H4 (cell line): ENCODE results near the gene KCNJ3. TPM values are rescaled to one million over a fixed set of nuclear protein-coding genes. Genes with fewer than 3 reads are reported as not detected.
A peak's percentile ranks its signal among the peaks of the same experiment; 100 is the strongest.

Source experiments
- DNase-seq: peaks from one replicate; pipeline ENCODE4 v3.0.0-alpha.2; 2015; ENCODE audit warnings: low spot score
- total RNA-seq: library from RNA; depleted of rRNA; stranded (reverse); fragments of >200 nt; shearing (Covaris generic); gene quantifications from 2 replicates; pipeline ENCODE4 v1.2.3, GENCODE V29; 2014; rRNA removed

Gene KCNJ3
- 0.10 TPM in 1 of 2 replicates, not detected in the other for total RNA-seq

GRCh38 chr2:154698296-154698720 is at the start of gene KCNJ3:
KCNJ3 (plus strand) TSS chr2:154698695; CDS start chr2:154698776, 81 bp downstream.
- DNase-seq = no peak

DNA sequence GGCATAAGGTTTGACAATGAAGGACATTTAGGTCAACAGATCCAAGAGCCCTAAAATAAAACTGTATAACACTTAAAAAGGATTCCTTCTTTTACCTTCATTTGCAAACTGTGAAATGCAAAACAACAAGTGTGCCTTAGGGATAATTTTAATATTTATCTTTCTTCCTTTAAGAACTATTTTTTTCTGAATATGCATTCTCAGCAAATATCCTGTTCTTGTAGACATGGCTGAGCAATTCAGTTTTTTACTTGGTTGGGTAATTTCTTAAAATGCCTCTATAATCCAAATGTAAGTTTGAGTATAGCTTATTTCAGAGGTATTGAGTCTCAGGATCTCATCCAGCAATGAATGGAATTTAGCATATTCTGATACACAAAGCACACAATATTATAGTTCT is 43.0 kb upstream of the KCNJ3 start:
- DNase-seq = no peak

- DNase-seq = no peak
Measured at GRCh38 chr2:154658854-154659253, 39.6 kb upstream of the KCNJ3 start.

DNA sequence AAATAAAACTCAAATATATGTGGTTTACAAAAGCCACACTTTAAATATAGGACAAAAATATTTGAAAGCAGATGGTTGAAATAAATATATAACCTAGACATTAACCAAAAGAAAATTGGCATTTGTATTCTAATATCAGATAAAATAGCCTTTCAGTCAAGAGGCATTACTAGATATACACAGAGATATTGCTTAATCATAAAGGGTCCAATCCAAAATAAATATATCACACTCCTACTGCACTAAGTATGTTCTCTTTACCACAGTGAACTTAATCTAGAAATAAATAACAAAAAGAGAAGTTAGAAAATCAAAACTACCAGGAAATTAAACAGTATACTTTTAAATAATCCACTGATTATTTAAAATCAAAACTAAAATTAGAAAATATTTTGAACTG is 34.2 kb upstream of the KCNJ3 start:
- DNase-seq = no peak

DNA sequence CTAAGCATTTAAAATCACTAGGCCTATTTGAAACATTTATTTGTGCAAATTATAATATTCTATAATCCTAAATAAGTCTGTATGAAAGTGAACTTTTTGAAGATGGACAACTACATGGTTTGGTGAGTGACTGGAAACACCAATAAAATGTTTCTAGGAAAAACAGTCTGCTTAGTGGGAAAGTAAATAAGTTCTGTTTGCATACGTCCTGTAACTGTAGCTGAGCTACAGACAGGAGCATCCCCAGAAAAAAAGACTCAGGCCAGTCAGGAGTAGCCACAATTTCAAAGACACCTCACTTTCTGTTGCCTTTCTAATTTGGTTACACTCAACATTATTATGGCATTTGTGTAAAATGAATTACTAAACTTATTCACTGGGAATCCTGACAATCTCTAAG is 28.4 kb upstream of the KCNJ3 start:
- no peak for DNase-seq

DNA sequence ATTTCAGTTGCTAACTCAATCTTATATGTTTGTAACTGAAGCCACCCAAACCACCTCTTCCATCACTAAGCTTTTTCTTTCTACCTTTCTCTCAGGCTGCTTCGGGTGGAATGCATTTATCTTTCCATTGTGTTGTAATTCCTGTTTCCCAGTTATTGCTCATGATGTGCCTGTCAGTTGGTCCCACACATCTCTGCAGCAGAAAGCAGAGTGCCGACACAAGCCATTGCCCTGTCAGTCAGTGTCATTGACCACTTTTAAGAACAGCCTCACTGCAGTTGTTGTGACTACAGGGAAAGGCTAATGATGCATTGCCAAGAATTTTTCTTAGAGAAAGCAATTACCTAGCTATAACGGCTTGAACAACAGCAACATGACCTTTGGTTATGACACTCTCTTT is 24.8 kb upstream of the KCNJ3 start:
- no peak for DNase-seq

DNA sequence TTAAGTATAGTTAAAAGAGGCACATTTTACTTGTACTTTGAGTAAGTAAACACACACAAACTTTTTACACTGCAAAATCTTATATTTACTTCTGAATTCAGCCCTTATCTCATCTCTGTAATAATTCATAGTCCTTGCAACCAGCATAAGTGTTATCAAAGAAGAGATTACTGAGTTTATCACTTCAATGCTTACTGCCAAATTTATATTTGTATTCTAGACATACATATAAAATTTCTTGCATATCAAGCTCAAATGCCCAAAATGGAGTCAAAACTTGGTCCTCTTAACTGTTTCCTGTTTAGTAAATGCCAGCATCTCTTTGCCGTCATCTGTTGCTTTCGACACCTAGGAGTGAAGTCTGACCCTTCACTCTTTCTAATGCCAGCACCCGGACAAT is 21.1 kb upstream of the KCNJ3 start:
- no peak for DNase-seq

GRCh38 chr2:154681741-154682140 is 16.8 kb upstream of the KCNJ3 start:
- DNase-seq = no peak

GRCh38 chr2:154686162-154686561 is 12.3 kb upstream of the KCNJ3 start:
- DNase-seq = no peak

DNA sequence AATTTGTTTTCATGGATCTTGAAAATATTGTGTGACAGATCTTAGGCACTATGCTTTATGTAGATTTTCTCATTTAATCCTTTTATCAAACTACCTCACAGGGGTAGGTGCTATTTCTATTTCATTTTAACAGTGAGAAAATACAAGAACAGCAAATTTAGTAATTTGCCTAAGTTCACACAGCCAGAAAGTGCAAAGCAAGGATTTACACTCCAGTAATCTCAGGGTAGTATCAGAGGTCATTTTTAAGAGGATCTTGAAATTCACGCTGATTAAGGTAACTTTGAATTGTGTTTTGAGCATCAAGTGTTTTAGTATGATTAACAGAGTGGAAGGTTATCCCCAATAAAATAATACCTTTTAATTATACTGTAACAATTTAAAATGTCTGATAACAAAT is 10.1 kb upstream of the KCNJ3 start:
- DNase-seq = no peak

DNA sequence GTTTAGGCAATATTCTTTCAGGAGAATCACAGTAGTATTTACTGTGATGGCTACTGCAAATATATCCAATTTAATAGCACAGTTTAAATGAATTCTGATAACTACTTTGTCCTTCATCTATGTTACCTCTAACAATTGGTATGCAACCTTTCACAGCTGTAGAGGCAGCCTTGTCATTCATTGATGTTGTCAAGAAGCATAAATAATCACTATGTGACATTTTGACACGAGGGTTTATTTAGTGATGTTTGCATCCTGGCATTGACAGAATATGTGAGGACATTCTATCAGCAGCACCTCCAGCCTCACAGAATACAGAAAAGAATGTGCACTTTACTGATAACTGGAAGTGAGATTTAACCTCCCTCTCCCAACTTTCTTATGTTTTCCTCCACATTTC is 9.3 kb upstream of the KCNJ3 start:
- no peak for DNase-seq

DNA sequence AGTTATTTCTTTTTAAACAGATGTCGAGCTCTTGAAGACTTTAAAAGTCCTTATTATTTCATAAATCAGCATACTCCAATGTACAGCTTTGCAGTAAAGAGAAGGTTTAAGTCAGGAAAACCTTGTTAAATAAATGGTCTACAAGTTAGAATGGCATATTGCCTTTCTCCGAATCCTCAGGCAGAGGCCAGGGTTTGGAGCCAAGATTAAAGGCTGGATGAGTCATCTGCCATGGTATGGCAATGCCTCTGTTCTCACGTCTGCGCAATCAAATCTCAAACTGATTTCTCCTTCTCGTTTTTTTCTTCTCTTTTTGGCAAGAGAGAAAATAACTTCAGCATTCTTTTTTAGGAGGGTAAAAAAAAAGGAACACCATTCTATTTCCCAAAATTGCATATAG is 5.6 kb upstream of the KCNJ3 start:
- peak; percentile 27 for DNase-seq

GRCh38 chr2:154693741-154694340 is 4.7 kb upstream of the KCNJ3 start:
- DNase-seq = no peak

DNA sequence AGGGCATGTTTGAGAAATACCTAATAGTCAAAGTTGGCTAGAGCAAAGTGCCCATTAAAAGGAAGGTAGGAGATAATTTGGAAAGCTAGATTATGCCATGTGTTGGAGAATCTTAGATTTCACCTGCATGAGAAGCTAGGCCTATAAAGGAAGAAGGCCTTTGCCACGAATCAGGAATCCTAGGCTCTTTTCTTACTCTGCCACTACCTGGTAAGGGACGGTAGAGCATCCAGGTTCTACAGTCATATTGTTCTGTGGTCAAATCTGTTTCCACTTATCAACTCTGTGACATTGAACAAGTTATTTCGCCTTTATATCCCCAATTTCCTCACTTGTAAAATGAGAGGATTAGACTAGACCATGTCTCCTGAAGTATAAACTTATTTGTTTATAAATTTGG is 3.6 kb upstream of the KCNJ3 start:
- DNase-seq = no peak

DNA sequence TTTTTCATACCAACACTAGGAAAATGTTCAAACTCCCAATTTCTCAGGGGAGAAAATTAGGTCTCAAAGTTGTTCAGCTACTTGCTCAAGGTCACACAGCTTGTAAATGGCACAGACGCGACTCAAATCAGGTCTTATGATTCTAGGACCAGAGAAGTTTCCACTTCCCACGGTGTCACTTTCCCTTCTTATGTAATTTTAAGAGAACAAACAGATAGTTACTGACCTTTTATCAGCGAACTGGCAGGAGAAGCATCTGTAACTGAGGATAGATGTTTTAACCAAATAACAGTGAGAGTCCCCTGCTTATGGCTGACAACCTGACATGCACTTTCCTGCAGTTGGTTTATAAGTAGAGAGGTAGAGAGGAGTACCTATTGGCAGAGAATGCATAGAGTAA is 2.1 kb upstream of the KCNJ3 start:
- no peak for DNase-seq

- DNase-seq = no peak
Measured at GRCh38 chr2:154696810-154697417, 1.6 kb upstream of the KCNJ3 start.

DNA sequence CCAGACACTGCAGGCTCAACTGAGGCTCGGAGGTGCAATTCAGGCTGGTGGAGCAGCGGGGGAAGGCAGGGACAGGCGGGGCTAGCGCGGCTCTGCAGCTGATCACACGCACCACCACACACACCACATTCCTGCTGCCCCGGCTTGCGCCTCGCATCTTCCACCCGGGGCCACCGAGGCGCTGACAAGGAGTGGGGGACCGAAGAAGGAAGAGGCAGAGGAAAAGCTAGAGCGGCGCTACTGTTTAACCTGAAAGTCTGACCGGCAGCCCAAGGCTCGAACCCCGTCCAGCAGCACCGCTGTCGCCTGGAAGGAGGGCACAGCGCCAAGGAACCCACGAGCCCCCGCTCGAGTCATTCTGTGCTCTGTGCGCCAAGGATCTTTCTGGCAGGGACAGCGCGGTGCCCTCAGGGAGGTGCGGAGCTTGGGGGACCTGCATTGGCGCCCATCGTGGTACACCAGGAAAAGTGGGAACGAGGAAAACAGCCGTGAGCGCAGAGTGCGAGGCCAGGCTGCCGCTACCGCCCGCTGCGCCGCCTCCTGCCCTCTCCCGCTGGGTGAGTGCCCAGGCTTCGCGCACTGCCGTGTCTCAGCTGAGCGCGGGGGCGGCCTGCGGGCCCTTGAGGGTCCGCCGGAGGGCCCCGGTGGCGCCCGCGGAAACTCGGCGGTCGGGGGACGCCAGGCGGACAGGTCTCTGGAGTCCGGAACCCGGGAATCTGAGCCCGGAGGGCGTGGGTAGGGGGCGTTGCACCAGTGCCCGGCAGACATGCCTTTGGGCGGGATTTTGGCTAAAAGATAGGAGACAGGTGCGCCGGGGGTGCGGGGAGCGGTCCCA is 860 bp upstream of the KCNJ3 start:
- peak; percentile 10 for DNase-seq

DNA sequence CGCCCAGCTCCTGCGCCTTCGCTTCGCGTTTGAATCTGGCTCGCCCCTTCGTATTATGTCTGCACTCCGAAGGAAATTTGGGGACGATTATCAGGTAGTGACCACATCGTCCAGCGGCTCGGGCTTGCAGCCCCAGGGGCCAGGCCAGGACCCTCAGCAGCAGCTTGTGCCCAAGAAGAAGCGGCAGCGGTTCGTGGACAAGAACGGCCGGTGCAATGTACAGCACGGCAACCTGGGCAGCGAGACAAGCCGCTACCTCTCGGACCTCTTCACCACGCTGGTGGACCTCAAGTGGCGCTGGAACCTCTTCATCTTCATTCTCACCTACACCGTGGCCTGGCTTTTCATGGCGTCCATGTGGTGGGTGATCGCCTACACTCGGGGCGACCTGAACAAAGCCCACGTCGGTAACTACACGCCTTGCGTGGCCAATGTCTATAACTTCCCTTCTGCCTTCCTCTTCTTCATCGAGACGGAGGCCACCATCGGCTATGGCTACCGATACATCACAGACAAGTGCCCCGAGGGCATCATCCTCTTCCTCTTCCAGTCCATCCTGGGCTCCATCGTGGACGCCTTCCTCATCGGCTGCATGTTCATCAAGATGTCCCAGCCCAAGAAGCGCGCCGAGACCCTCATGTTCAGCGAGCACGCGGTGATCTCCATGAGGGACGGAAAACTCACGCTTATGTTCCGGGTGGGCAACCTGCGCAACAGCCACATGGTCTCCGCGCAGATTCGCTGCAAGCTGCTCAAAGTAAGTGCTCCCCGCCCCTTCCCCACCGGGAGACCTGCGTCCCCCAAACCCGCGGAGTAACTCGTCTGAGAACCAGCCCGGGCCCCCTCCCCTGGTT is 453 bp downstream of the KCNJ3 start:
- no peak for DNase-seq

- no peak for DNase-seq
Measured at GRCh38 chr2:154699575-154699930, 1.1 kb downstream of the KCNJ3 start.

GRCh38 chr2:154700136-154700535 is 1.6 kb downstream of the KCNJ3 start:
- DNase-seq = no peak

DNA sequence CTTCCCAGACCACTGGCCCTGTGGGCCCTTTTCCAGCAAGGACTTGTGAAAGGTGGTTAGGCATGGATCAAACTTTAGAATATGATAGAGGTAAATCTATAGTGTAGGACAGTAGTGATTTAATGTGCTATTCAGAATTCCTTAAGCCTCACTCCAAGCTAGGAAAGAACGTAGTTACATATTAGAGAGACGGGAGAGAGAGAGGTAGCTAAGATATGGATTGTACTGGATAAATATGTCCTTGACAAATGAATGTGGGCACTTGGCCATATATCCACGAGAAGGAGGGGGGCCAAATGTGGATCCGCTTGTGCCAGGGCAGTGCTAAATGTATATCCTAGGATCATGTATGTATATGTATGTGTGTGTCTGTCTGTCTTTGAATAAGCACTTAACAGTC is 6.5 kb downstream of the KCNJ3 start:
- no peak for DNase-seq

GRCh38 chr2:154706660-154707059 is 8.2 kb downstream of the KCNJ3 start:
- DNase-seq = no peak
